ENCODE data around the gene CTBS. TPM values are rescaled to one million over a fixed set of nuclear protein-coding genes. Genes with fewer than 3 reads are reported as not detected.

CTBS gene
- total and polyA plus RNA-seq, 2 of the 13 experiments (the other 11 are each of a cell fraction or from before 2014, with no cell fraction given): 4.7 to 12.4 TPM

DNA sequence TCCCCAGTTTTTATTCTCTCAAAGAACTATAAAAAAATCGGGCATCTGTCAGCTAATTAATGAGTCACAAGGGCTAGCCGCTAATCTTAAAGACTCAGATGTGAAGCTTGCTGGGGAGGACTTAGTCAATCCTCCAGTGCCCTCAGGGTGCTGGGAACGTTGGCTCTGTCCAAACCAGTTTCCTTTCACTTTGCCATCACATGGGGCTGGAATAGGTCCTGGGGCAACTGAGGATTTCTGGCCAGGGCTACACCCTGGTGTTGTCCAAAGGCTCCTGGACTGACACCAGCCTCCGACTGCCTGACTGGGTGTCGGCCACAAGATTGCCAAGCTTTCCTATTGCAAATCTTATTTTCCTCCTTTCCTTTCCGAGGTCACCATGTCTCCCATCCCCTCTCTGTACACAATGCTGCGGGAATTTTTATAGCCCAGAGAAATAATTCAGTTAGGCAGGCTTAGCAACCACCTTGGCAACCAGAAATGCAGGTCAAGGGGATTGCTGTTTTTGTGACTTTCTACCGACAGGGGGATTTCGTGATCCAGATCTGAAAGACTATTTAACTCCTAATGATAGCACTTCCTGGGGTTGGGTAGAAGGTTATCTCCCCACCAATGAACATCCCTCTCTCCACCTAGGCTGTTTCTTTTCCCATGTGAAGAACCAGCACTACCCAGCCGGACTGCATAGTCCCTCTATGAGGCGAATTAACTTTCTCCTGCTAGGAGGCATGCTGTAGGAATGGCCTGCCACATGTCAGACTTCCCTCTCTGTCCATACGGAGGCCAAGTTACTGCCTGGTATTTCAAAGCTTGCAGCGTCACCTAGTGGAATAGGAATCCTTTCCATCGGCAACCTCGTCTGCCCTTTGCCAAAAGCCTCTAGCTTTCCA, 29.9 kb upstream of the CTBS start (continued):
- TF ChIP-seq GATAD1 (CRISPR knock-in tag; IDR thresholded peaks at IDR 0.05): 0 out of 2 replicates have a peak, but pooled peaks have one; percentile 30
- TF ChIP-seq ZNF232 (CRISPR knock-in tag; IDR thresholded peaks at IDR 0.05; ENCODE audit: borderline replicate concordance): peak; percentile 28; the same call in 1 of the 2 replicates
- 0 out of 2 replicates have a peak, but pooled peaks have one; percentile 24 for TF ChIP-seq MIER3 (CRISPR knock-in tag; IDR thresholded peaks at IDR 0.05; ENCODE audit: borderline replicate concordance)
- no peak for TF ChIP-seq HNRNPH1 (optimal IDR thresholded peaks at IDR 0.05; ENCODE audit: low read depth, low read length)
- no peak for TF ChIP-seq ATF7-NPFF (CRISPR knock-in tag; IDR thresholded peaks at IDR 0.05; ENCODE audit: low read depth)
- TF ChIP-seq SIN3A (IDR thresholded peaks at IDR 0.05; ENCODE audit: borderline replicate concordance, low read depth, low read length): peak; percentile 30; the same call in 1 of the 2 replicates
- no peak for TF ChIP-seq ZNF256 (CRISPR knock-in tag; conservative IDR thresholded peaks at IDR 0.05)
- no peak for TF ChIP-seq SKI (IDR thresholded peaks at IDR 0.05; ENCODE audit: partially characterized antibody)
- TF ChIP-seq RNF2 (conservative IDR thresholded peaks at IDR 0.05; ENCODE audit: low read depth): peak; percentile 65
- TF ChIP-seq GATAD2A (CRISPR knock-in tag; IDR thresholded peaks at IDR 0.05): 0 out of 2 replicates have a peak, but pooled peaks have one; percentile 15
- TF ChIP-seq, protein P1, sequence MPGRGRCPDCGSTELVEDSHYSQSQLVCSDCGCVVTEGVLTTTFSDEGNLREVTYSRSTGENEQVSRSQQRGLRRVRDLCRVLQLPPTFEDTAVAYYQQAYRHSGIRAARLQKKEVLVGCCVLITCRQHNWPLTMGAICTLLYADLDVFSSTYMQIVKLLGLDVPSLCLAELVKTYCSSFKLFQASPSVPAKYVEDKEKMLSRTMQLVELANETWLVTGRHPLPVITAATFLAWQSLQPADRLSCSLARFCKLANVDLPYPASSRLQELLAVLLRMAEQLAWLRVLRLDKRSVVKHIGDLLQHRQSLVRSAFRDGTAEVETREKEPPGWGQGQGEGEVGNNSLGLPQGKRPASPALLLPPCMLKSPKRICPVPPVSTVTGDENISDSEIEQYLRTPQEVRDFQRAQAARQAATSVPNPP (CRISPR knock-in tag; IDR thresholded peaks at IDR 0.05): 0 out of 2 replicates have a peak, but pooled peaks have one; percentile 42
- TF ChIP-seq CBX5 (CRISPR knock-in tag; IDR thresholded peaks at IDR 0.05; ENCODE audit: borderline replicate concordance): 0 out of 2 replicates have a peak, but pooled peaks have one; percentile 31
- no peak for TF ChIP-seq ZNF12 (CRISPR knock-in tag; IDR thresholded peaks at IDR 0.05)
- TF ChIP-seq ZMYM4 (CRISPR knock-in tag; IDR thresholded peaks at IDR 0.05): peak; percentile 47; the same call in 1 of the 2 replicates
- TF ChIP-seq, protein P2, sequence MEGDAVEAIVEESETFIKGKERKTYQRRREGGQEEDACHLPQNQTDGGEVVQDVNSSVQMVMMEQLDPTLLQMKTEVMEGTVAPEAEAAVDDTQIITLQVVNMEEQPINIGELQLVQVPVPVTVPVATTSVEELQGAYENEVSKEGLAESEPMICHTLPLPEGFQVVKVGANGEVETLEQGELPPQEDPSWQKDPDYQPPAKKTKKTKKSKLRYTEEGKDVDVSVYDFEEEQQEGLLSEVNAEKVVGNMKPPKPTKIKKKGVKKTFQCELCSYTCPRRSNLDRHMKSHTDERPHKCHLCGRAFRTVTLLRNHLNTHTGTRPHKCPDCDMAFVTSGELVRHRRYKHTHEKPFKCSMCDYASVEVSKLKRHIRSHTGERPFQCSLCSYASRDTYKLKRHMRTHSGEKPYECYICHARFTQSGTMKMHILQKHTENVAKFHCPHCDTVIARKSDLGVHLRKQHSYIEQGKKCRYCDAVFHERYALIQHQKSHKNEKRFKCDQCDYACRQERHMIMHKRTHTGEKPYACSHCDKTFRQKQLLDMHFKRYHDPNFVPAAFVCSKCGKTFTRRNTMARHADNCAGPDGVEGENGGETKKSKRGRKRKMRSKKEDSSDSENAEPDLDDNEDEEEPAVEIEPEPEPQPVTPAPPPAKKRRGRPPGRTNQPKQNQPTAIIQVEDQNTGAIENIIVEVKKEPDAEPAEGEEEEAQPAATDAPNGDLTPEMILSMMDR (CRISPR knock-in tag; IDR thresholded peaks at IDR 0.05): peak; percentile 93
- TF ChIP-seq, protein P3, sequence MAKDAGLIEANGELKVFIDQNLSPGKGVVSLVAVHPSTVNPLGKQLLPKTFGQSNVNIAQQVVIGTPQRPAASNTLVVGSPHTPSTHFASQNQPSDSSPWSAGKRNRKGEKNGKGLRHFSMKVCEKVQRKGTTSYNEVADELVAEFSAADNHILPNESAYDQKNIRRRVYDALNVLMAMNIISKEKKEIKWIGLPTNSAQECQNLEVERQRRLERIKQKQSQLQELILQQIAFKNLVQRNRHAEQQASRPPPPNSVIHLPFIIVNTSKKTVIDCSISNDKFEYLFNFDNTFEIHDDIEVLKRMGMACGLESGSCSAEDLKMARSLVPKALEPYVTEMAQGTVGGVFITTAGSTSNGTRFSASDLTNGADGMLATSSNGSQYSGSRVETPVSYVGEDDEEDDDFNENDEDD (CRISPR knock-in tag; IDR thresholded peaks at IDR 0.05; ENCODE audit: borderline replicate concordance): peak; percentile 66; the same call in 1 of the 2 replicates
- TF ChIP-seq ZNF564 (CRISPR knock-in tag; IDR thresholded peaks at IDR 0.05): no peak
- TF ChIP-seq ZSCAN25 (CRISPR knock-in tag; IDR thresholded peaks at IDR 0.05): no peak
- TF ChIP-seq FOXA3 (CRISPR knock-in tag; IDR thresholded peaks at IDR 0.05): 0 out of 2 replicates have a peak, but pooled peaks have one; percentile 38
- peak; percentile 68; the same call in 1 of the 2 replicates for TF ChIP-seq SMAD3 (CRISPR knock-in tag; IDR thresholded peaks at IDR 0.05)
- TF ChIP-seq RFXAP (CRISPR knock-in tag; IDR thresholded peaks at IDR 0.05; ENCODE audit: borderline replicate concordance): no peak
- TF ChIP-seq, protein P4, sequence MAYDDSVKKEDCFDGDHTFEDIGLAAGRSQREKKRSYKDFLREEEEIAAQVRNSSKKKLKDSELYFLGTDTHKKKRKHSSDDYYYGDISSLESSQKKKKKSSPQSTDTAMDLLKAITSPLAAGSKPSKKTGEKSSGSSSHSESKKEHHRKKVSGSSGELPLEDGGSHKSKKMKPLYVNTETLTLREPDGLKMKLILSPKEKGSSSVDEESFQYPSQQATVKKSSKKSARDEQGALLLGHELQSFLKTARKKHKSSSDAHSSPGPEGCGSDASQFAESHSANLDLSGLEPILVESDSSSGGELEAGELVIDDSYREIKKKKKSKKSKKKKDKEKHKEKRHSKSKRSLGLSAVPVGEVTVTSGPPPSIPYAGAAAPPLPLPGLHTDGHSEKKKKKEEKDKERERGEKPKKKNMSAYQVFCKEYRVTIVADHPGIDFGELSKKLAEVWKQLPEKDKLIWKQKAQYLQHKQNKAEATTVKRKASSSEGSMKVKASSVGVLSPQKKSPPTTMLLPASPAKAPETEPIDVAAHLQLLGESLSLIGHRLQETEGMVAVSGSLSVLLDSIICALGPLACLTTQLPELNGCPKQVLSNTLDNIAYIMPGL (CRISPR knock-in tag; IDR thresholded peaks at IDR 0.05; ENCODE audit: borderline replicate concordance in 1 of 2, low read depth in 1 of 2): peak; percentile 44 to 86; a peak in 1 of 4 replicates
- TF ChIP-seq PAF1 (CRISPR knock-in tag; IDR thresholded peaks at IDR 0.05): no peak
- peak; percentile 96 for TF ChIP-seq PPARG (CRISPR knock-in tag; conservative IDR thresholded peaks at IDR 0.05)
- peak; percentile 30; the same call in 1 of the 2 replicates for TF ChIP-seq RFX1 (IDR thresholded peaks at IDR 0.05)

All from HepG2 (cell line).